Stimulated activated CD8-positive, alpha-beta memory T cell treated with anti-CD3 and anti-CD28 coated beads, Interleukin-4, amount 100 ng/mL, for 1 hour (primary cell): Measurements from ENCODE around the gene NAA10.
A peak's percentile ranks its signal among the peaks of the same experiment; 100 is the strongest.

Experiments
- DNase-seq, 2 donors: peaks; one replicate each; pipeline ENCODE4 v3.0.0-alpha.2; 2020; ENCODE audit warnings: low read depth in 2 of 2, low spot score in 1 of 2

NAA10 gene

DNA sequence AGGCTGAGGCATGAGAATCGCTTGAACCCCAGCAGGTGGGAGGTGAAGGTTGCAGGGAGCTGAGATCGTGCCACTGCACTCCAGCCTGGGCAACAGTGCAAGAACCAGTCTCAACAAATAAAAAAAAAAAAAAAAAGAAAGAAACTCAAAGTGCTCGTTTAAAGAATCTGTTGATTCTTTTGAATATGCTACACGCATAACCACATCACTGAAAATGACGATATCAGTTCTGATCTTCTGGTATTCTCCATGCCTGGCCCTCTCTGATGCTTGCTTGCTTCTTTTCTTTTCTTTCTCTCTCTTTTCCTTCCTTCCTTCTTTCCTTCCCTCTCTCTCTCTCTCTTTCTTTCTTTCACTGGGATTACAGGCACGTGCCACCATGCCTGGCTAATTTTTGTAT lies 23.0 kb downstream of the NAA10 start:
- no peak for DNase-seq

- no peak for DNase-seq
Observed at GRCh38 chrX:153910446-153910845, 24.4 kb downstream of the NAA10 start.

GRCh38 chrX:153909980-153910360 lies 24.9 kb downstream of the NAA10 start:
- DNase-seq, result no peak

DNA sequence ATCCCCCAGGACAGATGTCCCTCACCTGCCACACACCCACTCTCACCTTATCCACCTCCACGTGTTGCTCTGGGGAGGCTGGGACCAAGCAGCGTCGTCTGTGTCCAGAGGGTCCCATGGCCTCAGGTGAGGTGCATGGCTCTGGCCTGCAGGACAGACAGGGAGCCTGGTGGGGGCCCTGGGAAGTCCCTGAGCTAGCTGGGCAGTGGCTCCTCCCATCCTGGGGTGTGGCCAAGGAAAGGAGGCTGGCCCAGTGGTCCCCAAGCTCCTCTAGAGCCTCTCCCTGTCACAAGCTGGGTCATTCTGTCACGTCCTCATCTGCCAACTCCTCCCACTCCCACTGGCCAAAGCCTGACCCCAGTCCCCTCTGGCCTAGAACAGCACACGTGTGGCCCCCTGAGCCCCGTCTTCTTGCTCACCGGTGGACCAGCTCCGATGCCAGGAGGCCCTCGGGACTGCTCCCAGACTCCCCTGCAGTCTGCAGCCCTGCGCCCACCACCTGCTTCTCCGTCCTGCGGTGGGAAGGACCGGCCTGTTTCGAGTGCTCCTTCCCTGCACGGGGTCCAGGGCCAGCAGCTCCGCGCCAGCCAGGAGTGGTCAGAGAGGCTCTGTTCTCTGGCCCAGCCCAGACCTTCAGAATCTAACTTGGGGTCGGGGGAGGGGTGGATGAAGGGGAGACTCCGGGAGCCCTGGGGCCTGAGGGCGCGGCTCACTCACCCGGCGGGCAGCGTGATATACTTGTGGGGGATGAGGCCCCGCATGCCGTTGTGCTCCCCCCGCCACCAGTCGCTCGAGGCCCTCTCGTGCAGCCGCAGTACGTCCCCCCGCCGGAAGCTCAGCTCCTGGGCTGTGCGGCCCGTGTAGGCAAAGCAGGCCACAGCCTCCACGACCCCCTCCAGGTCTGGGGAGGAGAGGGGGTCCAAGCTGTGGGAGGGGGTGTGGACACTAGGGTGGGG lies 25.5 kb downstream of the NAA10 start:
- no peak for DNase-seq

- no peak for DNase-seq
Observed at GRCh38 chrX:153908219-153908860, 26.5 kb downstream of the NAA10 start.

DNA sequence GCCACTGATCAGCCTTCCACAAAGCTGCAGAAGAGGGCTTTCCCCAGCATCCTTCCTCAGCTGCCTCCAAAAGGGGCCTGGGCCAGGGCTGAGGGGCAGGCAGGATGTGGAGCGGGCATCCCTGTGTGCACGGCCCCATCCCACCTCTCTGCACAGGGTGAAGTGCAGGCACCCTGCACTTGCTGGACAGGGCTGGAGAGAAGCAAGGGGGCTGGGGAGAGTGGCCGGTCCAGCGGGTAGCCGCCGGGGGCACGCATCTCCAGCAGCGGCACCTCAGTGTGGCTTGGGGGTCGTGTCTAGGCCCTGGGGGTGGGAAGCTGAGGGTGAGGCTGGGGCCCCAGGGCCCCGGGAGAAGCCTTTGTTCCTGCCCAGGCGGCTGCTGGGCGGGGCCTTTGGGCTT lies 27.4 kb downstream of the NAA10 start:
- DNase-seq, result no peak

- DNase-seq, result no peak
Observed at GRCh38 chrX:153906126-153906917, 28.5 kb downstream of the NAA10 start.

- DNase-seq, result no peak
Observed at GRCh38 chrX:153905481-153906095, 29.2 kb downstream of the NAA10 start.

- DNase-seq, result no peak
Observed at GRCh38 chrX:153903991-153904957, 30.6 kb downstream of the NAA10 start, which contains the start of gene AVPR2. AVPR2 (plus strand) TSS chrX:153904673; CDS start chrX:153905146, 473 bp downstream.

GRCh38 chrX:153903238-153903980 lies 31.4 kb downstream of the NAA10 start:
- no peak for DNase-seq

- DNase-seq, result no peak
Observed at GRCh38 chrX:153902385-153902784, 32.5 kb downstream of the NAA10 start.

DNA sequence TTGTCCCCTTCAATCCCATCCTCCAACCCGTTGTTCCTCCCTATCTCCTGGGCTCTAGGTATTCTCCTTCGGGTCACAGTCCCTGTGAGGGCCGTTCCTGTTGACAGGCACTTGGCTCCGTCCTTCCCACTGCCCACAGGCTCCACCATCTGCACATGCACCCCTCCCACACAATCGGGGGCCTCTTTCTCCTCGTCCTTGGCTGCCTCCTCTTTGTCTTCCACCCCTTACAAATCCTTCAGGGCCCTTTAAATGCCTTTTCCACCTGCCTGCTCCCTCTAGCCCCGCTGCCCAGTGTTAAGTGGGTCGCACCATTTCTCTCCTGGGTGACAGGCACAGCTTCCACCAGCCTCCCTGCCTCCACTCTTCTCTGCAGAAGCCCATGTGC lies 33.1 kb downstream of the NAA10 start:
- DNase-seq, result no peak

GRCh38 chrX:153900831-153901752 lies 33.7 kb downstream of the NAA10 start:
- DNase-seq, result peak in 1 of 2 donors; percentile 25

DNA sequence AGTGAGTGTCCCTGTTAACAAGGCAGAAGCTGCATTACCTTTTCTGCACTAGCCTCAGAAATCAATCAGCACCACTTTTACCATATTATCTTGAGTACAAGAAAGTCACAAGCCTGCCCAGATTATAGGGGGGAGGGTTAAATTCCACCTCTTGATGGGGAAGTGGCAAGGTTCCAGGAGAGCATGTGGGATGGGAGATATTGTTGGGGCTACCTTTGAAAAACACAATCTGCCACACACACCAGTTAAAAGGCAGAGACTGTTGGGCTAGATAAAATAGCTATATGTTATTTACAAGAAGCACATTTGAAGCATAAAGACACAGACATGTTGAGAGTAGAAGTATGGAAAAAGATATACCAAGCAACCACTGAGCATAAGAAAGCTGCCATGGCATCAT lies 36.9 kb downstream of the NAA10 start:
- DNase-seq, result no peak

DNA sequence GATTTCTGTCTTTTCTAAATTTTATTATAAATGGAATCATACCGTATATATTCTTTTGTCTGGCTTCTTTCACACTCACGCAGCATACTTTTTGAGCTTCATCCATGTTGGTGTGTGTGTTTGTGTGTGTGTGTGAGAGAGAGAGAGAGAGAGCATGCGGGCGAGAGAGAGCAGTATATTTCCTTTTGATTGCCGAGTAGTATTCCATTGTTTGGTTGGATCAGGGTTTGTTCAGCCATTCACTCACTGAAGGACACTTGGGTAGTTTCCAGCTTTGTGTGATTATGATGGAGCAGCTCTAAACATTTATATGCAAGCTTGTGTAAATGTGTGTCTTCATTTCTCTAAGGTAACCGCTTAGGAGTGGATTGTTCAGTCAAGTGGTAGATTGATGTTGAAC lies 45.7 kb downstream of the NAA10 start:
- DNase-seq, result no peak

DNA sequence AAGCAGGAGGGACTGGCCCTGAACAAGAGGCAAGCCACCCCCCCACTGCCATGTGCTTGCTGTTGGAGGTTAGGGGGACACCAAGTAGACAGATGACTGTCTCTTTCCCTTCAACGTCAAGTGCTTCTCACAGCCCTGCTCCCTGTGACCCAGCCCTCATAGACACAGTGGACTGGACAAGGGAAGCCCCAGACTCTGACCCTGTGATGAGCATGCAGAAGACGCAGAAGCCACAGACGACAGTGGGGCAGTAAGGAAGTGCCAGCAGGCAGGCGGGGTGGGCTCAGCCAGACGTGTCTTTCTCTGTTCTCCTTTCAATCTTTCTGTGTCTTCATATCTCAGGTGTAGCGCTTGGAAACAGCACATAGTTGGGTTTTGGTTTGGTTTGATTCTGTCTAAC lies 46.5 kb downstream of the NAA10 start:
- DNase-seq, result no peak

DNA sequence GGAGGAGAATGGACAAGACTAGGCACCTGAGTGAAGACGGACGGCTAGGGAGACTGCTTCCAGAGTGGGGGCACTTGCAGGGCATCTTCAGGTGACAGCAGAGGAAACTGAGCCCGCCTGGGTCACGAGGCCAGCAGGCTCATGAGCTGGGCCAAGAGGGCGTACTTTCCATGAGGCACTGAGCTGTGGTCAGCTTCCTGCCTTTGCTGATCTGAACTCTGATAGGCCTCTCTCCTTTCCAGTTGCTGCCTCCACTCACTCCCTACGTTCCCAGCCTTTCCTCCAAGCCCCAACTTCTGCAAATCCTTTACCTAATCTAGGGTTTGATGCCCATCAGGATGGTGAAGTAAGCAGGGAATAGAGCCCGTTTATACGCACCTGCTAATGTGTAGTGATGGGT lies 47.5 kb downstream of the NAA10 start:
- DNase-seq, result no peak

GRCh38 chrX:153886915-153887314 lies 47.9 kb downstream of the NAA10 start:
- no peak for DNase-seq
